Psoas muscle (tissue), 8 donors: ENCODE data around the gene UTP4. TPM values are rescaled to one million over a fixed set of nuclear protein-coding genes. Genes with fewer than 3 reads are reported as not detected.

Experiments used
- ATAC-seq, 4 donors: fragments of 200-7000 bp; cut with Tn5 transposase; one replicate each; pipeline ENCODE4 v1.9.1; 2020; ENCODE audit warnings: moderate library complexity in 3 of 4, mild to moderate bottlenecking in 2 of 4
- DNase-seq, 2 donors: peaks; one replicate each; pipeline ENCODE4 v3.0.0-alpha.2; 2020
- H3K27ac ChIP-seq: fragments of 200-600 bp; one replicate; pipeline ENCODE4 v1.8.0; 2022
- H3K27me3 ChIP-seq, 3 donors: fragments of 200-600 bp in 1 of 3; one replicate each; pipeline versions ENCODE4 v1.6.1 to v1.8.0; 2013 to 2022; ENCODE audit warnings: low read length in 2 of 3, mild to moderate bottlenecking in 2 of 3, moderate library complexity in 1 of 3; ENCODE audit not compliant: insufficient read depth in 3 of 3
- H3K36me3 ChIP-seq, 2 donors: fragments of 200-600 bp in 1 of 2; one replicate each; pipeline versions ENCODE4 v1.6.1 to v1.8.0; 2013 to 2022; ENCODE audit warnings: low read depth in 1 of 2, mild to moderate bottlenecking in 1 of 2, moderate library complexity in 1 of 2; ENCODE audit not compliant: insufficient read depth in 1 of 2
- H3K4me1 ChIP-seq: fragments of 200-600 bp; one replicate; pipeline ENCODE4 v1.8.0; 2022
- H3K4me3 ChIP-seq: fragments of 200-600 bp; one replicate; pipeline ENCODE4 v1.8.0; 2022; ENCODE audit warnings: mild to moderate bottlenecking
- H3K9me3 ChIP-seq: fragments of 200-600 bp; one replicate; pipeline ENCODE4 v1.8.0; 2022
- CTCF ChIP-seq: fragments of 200-600 bp; IDR thresholded peaks from one replicate; pipeline ENCODE4 v1.8.0; 2022; ENCODE audit warnings: antibody characterized with exemption
- WGBS, 3 donors: extraction: QIAGEN DNeasy Blood & Tissue Kit; methylation state at CpG; one replicate each; pipeline versions ENCODE4 v1.1.6 to v1.1.7; 2013; 5-methylcytosine and 5-hydroxymethylcytosine counted together
- intact Hi-C, 2 donors: fragments of 100-400 bp; cut with DNase I; formaldehyde crosslinking; loops; one replicate each; pipeline versions ENCODE4 v1.11.0 to v1.14.2; 2022
- polyA plus RNA-seq, 3 donors: library from polyadenylated mRNA; stranded (reverse); fragments of 200-250 nt; gene quantifications; one replicate each; pipeline ENCODE4 v1.2.3, GENCODE V29; 2013
- total RNA-seq, 4 donors: library from RNA; stranded (reverse); fragmentation: NEBNext Ultra II Directional in 2 of 4; extraction: Animal tissue kit (Norgen Biotek cat#: 25700) in 2 of 4; gene quantifications; one replicate each; pipeline versions ENCODE4 v1.2.1 to v1.2.4, GENCODE V29; 2021 to 2023
- donor health status: healthy with polysubstance abuse.
- donor health status: DM: no; HTN: no; CAD: no; lungs with moderate emphysema.
- donor health status: Bipolar disorder and iron deficiency.
- donor health status: healthy.
- donor health status: DM: yes; HTN: yes; CAD: no.
- donor health status: DM: no; HTN: no; CAD: no.
- donor health status: DM: no; HTN: no; CAD: no.
- donor health status: DM: yes; HTN: yes; CAD: no.

Gene UTP4
- total and polyA plus RNA-seq, 7 donors, result 38.8 to 107 (median 73.8) TPM

GRCh38 chr16:69157196-69157595 lies 24.7 kb downstream of the UTP4 start:
- intact Hi-C loops, result no loop called here
- Histone ChIP-seq H3K4me3 (no peak overlapping the region), H3K36me3 (peaks cover 29 to 100% of the 10 kb centered on the region in 2 donors), H3K9me3 (no peaks in the 10 kb centered on the region), H3K27ac (no peak overlapping the region), H3K27me3 (no peaks in the 10 kb centered on the region), H3K4me1 (no peaks in the 10 kb centered on the region)
- DNase-seq (no peak), ATAC-seq (no peak)
- TF ChIP-seq CTCF, result no peak
- 78 to 86% (median 83%) methylated on average over 3 of the region's 3 CpGs for WGBS, 3 donors

- ATAC-seq (no peak), DNase-seq (no peak)
- 58 to 92% (median 65%) methylated on average over 1 of the region's 1 CpG for WGBS, 3 donors
- H3K27me3 ChIP-seq, result no peaks in the 10 kb centered on the region
- H3K9me3 ChIP-seq, result no peaks in the 10 kb centered on the region
- no peak overlapping the region for H3K4me3 ChIP-seq
- intact Hi-C loops, result no loop called here
- H3K36me3 ChIP-seq, result peaks cover 20 to 98% of the 10 kb centered on the region in 2 donors
- no peaks in the 10 kb centered on the region for H3K4me1 ChIP-seq
- TF ChIP-seq CTCF, result no peak
- no peak overlapping the region for H3K27ac ChIP-seq
Measured at GRCh38 chr16:69160192-69160591, 27.7 kb downstream of the UTP4 start.

- H3K4me1 ChIP-seq, result no peaks in the 10 kb centered on the region
- peaks cover 20 to 98% of the 10 kb centered on the region in 2 donors for H3K36me3 ChIP-seq
- H3K9me3 ChIP-seq, result no peaks in the 10 kb centered on the region
- intact Hi-C loops, result no loop called here
- no peaks in the 10 kb centered on the region for H3K27me3 ChIP-seq
- TF ChIP-seq CTCF, result no peak
- H3K27ac ChIP-seq, result no peak overlapping the region
- WGBS, 3 donors, result 94 to 95% (median 94%) methylated on average over 6 of the region's 6 CpGs
- H3K4me3 ChIP-seq, result no peak overlapping the region
- ATAC-seq, result no peak
- DNase-seq, result no peak
Measured at GRCh38 chr16:69165584-69165983, 33.1 kb downstream of the UTP4 start.

GRCh38 chr16:69166221-69166833 lies 33.9 kb downstream of the UTP4 start:
- H3K4me1 ChIP-seq, result no peaks in the 10 kb centered on the region
- peaks cover 18 to 93% of the 10 kb centered on the region in 2 donors for H3K36me3 ChIP-seq
- no peak overlapping the region for H3K27ac ChIP-seq
- H3K27me3 ChIP-seq, result no peaks in the 10 kb centered on the region
- TF ChIP-seq CTCF, result no peak
- 69 to 78% (median 73%) methylated on average over 8 of the region's 8 CpGs for WGBS, 3 donors
- intact Hi-C loops, result no loop called here
- no peaks in the 10 kb centered on the region for H3K9me3 ChIP-seq
- H3K4me3 ChIP-seq, result no peak overlapping the region
- no peak for DNase-seq
- ATAC-seq, result no peak
